Vagina (tissue), 2 donors: Measurements from ENCODE around the gene SEPTIN14. TPM values are rescaled to one million over a fixed set of nuclear protein-coding genes. Genes with fewer than 3 reads are reported as not detected.
"Not testable (repeated sequence)": the region's sequence is repeated elsewhere in the genome, so short reads cannot be mapped to it uniquely, and the experiment has no call there.

Source experiments
- DNase-seq, 2 donors: peaks; one replicate each; pipeline ENCODE4 v3.0.0-alpha.2; 2017; ENCODE audit errors: extremely low spot score in 2 of 2
- H3K27ac ChIP-seq: fragments of 200-600 bp; sonication (generic); one replicate; pipeline ENCODE4 v1.5.1; 2019
- H3K27me3 ChIP-seq: fragments of 200-600 bp; sonication (generic); one replicate; pipeline ENCODE4 v1.5.1; 2019
- H3K36me3 ChIP-seq, 2 donors: fragments of 200-600 bp; sonication (generic); one replicate each; pipeline ENCODE4 v1.5.1; 2017 to 2019
- H3K4me1 ChIP-seq: fragments of 200-600 bp; sonication (generic); one replicate; pipeline ENCODE4 v1.5.1; 2019
- H3K4me3 ChIP-seq, 2 donors: fragments of 200-600 bp; sonication (generic); 1 replicate in 1 of 2; 2 replicates in 1 of 2; pipeline ENCODE4 v1.5.1; 2016 to 2019
- H3K9me3 ChIP-seq: fragments of 200-600 bp; sonication (generic); one replicate; pipeline ENCODE4 v1.5.1; 2019
- CTCF ChIP-seq, 3 experiments: fragments of 450-650 bp in 2 of 3; fragments of 200-600 bp in 1 of 3; sonication (generic) in 1 of 3; IDR thresholded peaks; one replicate each; pipeline ENCODE4 v1.5.1; 2017 to 2019; ENCODE audit warnings: antibody characterized with exemption in 3 of 3, mild to moderate bottlenecking in 2 of 3, moderate library complexity in 2 of 3
- POLR2A ChIP-seq, 2 donors: fragments of 450-650 bp; IDR thresholded peaks; one replicate each; pipeline ENCODE4 v1.6.1; 2017; ENCODE audit warnings: antibody characterized with exemption in 2 of 2, mild to moderate bottlenecking in 2 of 2, moderate library complexity in 2 of 2
- POLR2AphosphoS5 ChIP-seq, 2 donors: sonication (generic); formaldehyde crosslinking; IDR thresholded peaks; one replicate each; pipeline ENCODE4 v1.9.0; 2017; ENCODE audit warnings: antibody characterized with exemption in 2 of 2, mild to moderate bottlenecking in 2 of 2, low read depth in 1 of 2; ENCODE audit not compliant: insufficient read depth in 1 of 2
- intact Hi-C: fragments of 100-400 bp; cut with DNase I; formaldehyde crosslinking; loops from one replicate; pipeline ENCODE4 v1.15.1; 2023
- total RNA-seq: library from RNA; depleted of rRNA; stranded (reverse); fragments of >200 nt; gene quantifications from one replicate; pipeline ENCODE4 v1.2.3, GENCODE V29; 2016

SEPTIN14 gene
- total RNA-seq, result not detected

- intact Hi-C loops, DNase-seq, H3K27ac ChIP-seq, H3K4me3 ChIP-seq, H3K27me3 ChIP-seq, H3K36me3 ChIP-seq, H3K9me3 ChIP-seq, H3K4me1 ChIP-seq: not testable (repeated sequence)
These were observed at the start of gene SEPTIN14 for GRCh38 chr7:55862652-55863051. SEPTIN14 (minus strand) TSS chr7:55862752; CDS start chr7:55861996, 756 bp downstream.

GRCh38 chr7:55903985-55904759 lies 41.6 kb upstream of the SEPTIN14 start:
- no peak for DNase-seq
- Histone ChIP-seq H3K4me1 (no peaks in the 10 kb centered on the region), H3K36me3 (no peaks in the 10 kb centered on the region), H3K27ac (no peak overlapping the region), H3K4me3 (no peak overlapping the region), H3K9me3 (no peaks in the 10 kb centered on the region), H3K27me3 (no peaks in the 10 kb centered on the region)
- intact Hi-C loops, result no loop called here
- no peak for TF ChIP-seq POLR2A (IDR thresholded peaks at IDR 0.05)
- TF ChIP-seq CTCF (IDR thresholded peaks at IDR 0.05), result no peak
- no peak for TF ChIP-seq POLR2AphosphoS5 (IDR thresholded peaks at IDR 0.05; ENCODE audit: insufficient read depth in 1 of 2, low read depth in 1 of 2)

- DNase-seq, H3K27ac ChIP-seq, H3K4me3 ChIP-seq, H3K4me1 ChIP-seq, H3K36me3 ChIP-seq, H3K9me3 ChIP-seq, H3K27me3 ChIP-seq, intact Hi-C loops: not testable (repeated sequence)
These were observed 38.5 kb upstream of the SEPTIN14 start for GRCh38 chr7:55901059-55901458.

- H3K9me3 ChIP-seq, result no peaks in the 10 kb centered on the region
- H3K4me3 ChIP-seq, result no peak overlapping the region
- TF ChIP-seq CTCF (IDR thresholded peaks at IDR 0.05) (no peak), POLR2A (IDR thresholded peaks at IDR 0.05) (no peak), POLR2AphosphoS5 (IDR thresholded peaks at IDR 0.05; ENCODE audit: insufficient read depth in 1 of 2, low read depth in 1 of 2) (no peak)
- H3K27me3 ChIP-seq, result no peaks in the 10 kb centered on the region
- no peak overlapping the region for H3K27ac ChIP-seq
- no peak for DNase-seq
- H3K36me3 ChIP-seq, result no peaks in the 10 kb centered on the region
- intact Hi-C loops, result no loop called here
- H3K4me1 ChIP-seq, result no peaks in the 10 kb centered on the region
These were observed 35.7 kb upstream of the SEPTIN14 start for GRCh38 chr7:55898287-55898686.

GRCh38 chr7:55895021-55895420 lies 32.5 kb upstream of the SEPTIN14 start:
- no peaks in the 10 kb centered on the region for H3K4me1 ChIP-seq
- intact Hi-C loops, result no loop called here
- no peak for TF ChIP-seq POLR2A (IDR thresholded peaks at IDR 0.05)
- TF ChIP-seq CTCF (IDR thresholded peaks at IDR 0.05), result no peak
- no peak for TF ChIP-seq POLR2AphosphoS5 (IDR thresholded peaks at IDR 0.05; ENCODE audit: insufficient read depth in 1 of 2, low read depth in 1 of 2)

GRCh38 chr7:55893940-55894339 lies 31.4 kb upstream of the SEPTIN14 start:
- Histone ChIP-seq H3K36me3 (no peaks in the 10 kb centered on the region), H3K27ac (no peak overlapping the region), H3K4me3 (no peak overlapping the region), H3K4me1 (no peaks in the 10 kb centered on the region), H3K9me3 (no peaks in the 10 kb centered on the region), H3K27me3 (no peaks in the 10 kb centered on the region)
- TF ChIP-seq POLR2AphosphoS5 (IDR thresholded peaks at IDR 0.05; ENCODE audit: insufficient read depth in 1 of 2, low read depth in 1 of 2), result no peak
- TF ChIP-seq CTCF (IDR thresholded peaks at IDR 0.05), result no peak
- no peak for TF ChIP-seq POLR2A (IDR thresholded peaks at IDR 0.05)
- no peak for DNase-seq
- intact Hi-C loops, result no loop called here

More at GRCh38 chr7:55895021-55895420, 32.5 kb upstream of the SEPTIN14 start:
- Histone ChIP-seq H3K36me3 (no peaks in the 10 kb centered on the region), H3K4me3 (no peak overlapping the region), H3K9me3 (no peaks in the 10 kb centered on the region), H3K27me3 (no peaks in the 10 kb centered on the region), H3K27ac (no peak overlapping the region)
- no peak for DNase-seq

GRCh38 chr7:55888378-55888777 lies 25.8 kb upstream of the SEPTIN14 start:
- H3K36me3 ChIP-seq, DNase-seq, H3K27me3 ChIP-seq, H3K27ac ChIP-seq, H3K4me1 ChIP-seq, H3K9me3 ChIP-seq: not testable (repeated sequence)
- intact Hi-C loops, result loop anchor here (5.0 kb wide), 1 partner anchor 74 kb away; the partner anchor contains the start of gene NIPSNAP2
- peak overlapping the region; percentile 39 to 60 for H3K4me3 ChIP-seq
